Activated CD4-positive, CD25-positive, alpha-beta regulatory T cell (primary cell): ENCODE data around the gene PSG4.
"Not testable (repeated sequence)": the region's sequence is repeated elsewhere in the genome, so short reads cannot be mapped to it uniquely, and the experiment has no call there.

Experiments
- DNase-seq, 4 experiments: peaks; one replicate each; lab custom pipeline; 2025; lab: John Stamatoyannopoulos, UW

PSG4 gene

DNA sequence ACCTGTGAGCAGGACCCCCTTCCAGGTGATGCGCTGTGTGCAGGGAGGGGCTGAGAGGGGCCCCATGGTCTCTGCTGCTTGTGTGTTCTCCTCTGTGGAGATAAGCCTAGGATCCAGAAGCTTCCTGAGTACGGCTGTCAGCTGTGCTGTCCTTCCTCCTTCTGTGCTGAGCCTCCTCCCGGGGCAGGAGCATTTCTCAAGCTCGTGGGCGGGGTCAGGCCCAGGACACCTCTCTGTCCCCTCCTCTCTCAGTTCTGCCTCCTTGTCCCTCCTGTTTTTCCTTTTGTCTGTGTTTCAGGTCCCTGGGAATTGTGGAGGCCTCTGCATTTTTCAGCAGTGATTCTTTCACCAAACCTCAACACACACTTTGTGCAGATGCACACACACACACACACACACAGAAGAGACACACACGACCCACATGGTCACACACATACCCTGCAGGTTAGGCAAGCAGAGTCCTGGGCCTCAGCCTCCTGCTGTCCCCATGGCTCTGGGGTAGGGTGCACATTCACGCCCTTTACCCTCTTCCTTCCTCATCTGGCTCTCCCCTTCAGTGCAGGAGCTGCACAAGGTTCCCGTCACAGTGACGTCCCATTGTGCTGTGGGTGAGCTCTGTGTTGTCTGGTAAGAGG lies at the start of gene PSG4:
PSG4 (minus strand) TSS at position 168 of the 635 bp plus-strand sequence; CDS start at position 66, 102 bp downstream.
- DNase-seq, result not testable (repeated sequence)

- not testable (repeated sequence) for DNase-seq
These were observed 46.0 kb upstream of the PSG4 start for GRCh38 chr19:43251428-43251827.

DNA sequence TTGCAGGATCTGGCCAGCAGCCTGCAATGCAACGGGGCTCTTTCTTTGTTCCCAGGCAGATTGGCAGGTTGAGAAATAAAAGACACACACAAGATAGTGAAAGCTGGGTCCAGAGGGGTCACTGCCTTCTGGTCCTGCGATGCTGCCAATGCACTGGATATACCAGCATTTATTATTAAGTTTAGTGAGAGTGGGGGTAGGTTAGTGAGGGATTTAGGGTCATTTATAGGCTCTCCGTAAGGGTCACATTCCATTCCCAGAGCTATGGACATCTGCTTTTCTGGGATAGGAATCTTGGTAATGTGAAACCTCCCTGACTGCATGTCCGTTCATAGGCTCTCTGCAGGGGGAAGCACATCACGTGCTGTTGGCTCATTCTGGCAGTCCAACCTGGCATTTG lies 44.9 kb upstream of the PSG4 start:
- DNase-seq, result not testable (repeated sequence)

DNA sequence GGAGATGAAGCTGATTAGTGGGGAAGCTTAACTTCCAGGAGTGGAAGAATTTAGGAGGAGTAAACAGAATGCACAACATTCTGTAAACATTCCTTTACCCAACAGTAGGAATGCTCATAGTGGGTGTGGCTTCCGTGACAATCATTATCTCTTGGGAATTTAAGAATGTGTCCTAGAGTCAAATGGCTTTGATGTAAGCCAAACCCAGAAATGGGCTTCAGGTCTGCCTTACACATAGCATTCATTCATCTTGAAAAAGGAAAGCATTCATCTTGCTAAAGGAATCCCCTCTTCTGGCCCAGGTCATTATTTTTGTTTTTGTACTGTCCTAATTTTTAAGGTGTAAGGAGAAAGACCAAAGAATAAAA lies 43.2 kb upstream of the PSG4 start:
- not testable (repeated sequence) for DNase-seq

DNA sequence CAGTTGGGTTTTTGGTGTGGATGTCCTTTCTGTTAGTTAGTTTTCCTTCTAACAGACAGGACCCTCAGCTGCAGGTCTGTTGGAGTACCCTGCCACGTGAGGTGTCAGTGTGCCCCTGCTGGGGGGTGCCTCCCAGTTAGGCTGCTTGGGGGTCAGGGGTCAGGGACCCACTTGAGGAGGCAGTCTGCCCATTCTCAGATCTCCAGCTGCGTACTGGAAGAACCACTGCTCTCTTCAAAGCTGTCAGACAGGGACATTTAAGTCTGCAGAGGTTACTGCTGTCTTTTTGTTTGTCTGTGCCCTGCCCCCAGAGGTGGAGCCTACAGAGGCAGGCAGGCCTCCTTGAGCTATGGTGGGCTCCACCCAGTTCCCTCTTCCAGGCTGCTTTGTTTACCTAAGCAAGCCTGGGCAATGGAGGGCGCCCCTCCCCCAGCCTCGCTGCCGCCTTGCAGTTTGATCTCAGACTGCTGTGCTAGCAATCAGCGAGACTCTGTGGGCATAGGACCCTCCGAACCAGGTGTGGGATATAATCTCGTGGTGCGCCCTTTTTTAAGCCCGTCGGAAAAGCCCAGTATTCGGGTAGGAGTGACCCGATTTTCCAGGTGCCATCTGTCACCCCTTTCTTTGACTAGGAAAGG lies 41.9 kb upstream of the PSG4 start:
- not testable (repeated sequence) for DNase-seq

DNA sequence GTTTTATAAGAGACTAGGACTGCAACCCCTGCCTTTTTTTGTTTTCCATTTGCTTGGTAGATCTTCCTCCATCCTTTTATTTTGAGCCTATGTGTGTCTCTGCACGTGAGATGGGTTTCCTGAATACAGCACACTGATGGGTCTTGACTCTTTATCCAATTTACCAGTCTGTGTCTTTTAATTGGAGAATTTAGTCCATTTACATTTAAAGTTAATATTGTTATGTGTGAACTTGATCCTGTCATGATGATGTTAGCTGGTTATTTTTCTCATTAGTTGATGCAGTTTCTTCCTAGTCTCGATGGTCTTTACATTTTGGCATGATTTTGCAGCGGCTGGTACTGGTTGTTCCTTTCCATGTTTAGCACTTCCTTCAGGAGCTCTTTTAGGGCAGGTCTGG lies 40.4 kb upstream of the PSG4 start:
- not testable (repeated sequence) for DNase-seq

GRCh38 chr19:43242211-43242610 lies 36.8 kb upstream of the PSG4 start:
- not testable (repeated sequence) for DNase-seq

DNA sequence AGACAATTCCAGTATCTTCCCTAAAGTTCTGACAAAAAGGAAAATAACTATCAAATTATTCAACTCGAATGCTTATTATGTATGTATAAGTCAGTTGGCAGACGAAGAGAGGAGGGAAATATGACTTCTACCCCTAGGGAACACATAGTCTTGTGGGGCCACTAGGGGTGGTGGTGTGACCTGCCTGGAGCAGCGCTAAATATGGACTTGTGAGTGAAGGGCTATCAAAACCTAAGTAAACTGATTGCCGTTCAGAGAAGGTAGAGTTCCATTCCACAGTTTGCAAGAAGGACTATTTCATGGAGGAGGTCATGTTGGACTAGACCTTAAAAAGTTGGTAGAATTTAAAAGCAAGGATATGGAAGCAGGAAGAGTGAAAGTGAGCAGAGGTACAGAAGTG lies 32.8 kb upstream of the PSG4 start:
- DNase-seq, result not testable (repeated sequence)

GRCh38 chr19:43235686-43236085 lies 30.2 kb upstream of the PSG4 start:
- not testable (repeated sequence) for DNase-seq

DNA sequence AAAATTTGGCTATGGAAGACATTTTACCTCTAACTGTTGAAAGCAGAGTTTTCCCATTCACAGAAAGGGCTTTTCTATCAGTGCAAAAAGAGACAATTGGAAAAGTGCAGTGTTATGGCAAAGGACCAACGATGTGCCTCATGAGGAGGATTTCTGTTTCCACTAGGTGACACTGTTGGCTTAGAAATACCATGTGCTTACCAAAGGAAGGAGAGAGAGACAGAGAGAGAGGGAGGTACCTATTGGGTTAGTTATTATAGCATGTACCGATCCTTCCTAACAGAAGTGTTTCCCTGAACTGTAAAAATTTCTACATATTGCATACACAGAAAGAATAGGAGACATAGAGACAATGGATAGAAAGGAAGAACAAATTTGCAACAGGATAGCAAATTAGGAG lies 23.9 kb upstream of the PSG4 start:
- no peak for DNase-seq

DNA sequence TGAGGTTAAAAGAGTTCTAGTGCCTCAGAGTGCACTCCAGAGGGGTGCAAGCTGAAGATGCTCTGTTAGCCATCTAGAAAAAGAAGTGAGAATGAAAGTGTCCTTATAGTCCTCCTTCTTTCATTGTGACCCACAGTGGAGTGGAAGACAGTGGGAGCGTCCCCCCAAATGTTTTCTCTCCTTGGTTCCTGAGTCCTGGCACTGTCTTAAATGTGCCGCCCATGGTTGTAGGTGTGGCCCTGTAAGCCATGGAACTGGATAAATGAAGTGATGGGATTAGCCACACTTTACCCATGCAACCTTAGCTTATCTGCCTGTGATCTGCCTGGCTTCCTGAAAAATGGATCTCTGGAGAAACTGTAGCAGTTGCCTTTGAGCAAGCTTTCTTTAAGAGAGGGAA lies 23.3 kb upstream of the PSG4 start:
- DNase-seq, result not testable (repeated sequence)

DNA sequence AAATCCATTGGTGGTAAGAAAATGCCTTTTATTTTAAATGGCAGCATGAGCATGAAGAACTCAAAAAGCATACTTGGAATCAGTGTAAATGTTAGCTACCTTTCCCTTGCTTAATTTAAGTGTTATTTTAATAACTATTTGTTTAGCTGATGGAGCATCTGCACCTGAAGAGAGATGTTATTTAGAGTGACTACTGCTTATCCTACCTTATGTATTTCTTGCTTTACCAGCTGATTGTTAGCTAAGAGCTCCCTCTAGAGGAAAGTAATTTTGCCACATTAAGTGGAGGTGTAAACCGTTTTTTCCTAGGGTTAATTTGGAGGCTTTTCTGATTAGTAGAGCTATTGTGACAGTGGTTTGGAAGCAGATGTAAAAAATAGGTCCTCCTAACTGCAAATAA lies 21.5 kb upstream of the PSG4 start:
- DNase-seq, result not testable (repeated sequence)

DNA sequence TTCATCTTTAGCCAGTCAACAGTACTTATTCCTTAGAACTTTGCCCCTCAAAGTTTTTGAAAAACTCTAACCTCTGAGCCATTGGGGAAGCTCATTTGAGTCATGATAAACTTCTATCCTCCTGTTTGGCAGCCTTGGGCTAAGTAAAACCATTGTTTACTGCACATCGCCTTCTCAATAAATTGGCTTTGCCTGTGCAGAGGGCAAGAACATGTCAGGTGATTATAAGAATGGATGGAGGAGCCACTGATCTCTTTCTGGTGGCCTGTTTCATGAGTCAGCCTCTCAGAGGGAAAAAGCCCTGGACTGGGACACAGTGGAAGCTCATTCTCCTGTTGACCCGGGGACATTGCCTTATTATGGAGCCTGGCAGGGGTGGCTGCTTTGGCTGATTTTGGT lies 19.4 kb upstream of the PSG4 start:
- no peak for DNase-seq

- DNase-seq, result not testable (repeated sequence)
These were observed 18.9 kb upstream of the PSG4 start for GRCh38 chr19:43224201-43224854.

DNA sequence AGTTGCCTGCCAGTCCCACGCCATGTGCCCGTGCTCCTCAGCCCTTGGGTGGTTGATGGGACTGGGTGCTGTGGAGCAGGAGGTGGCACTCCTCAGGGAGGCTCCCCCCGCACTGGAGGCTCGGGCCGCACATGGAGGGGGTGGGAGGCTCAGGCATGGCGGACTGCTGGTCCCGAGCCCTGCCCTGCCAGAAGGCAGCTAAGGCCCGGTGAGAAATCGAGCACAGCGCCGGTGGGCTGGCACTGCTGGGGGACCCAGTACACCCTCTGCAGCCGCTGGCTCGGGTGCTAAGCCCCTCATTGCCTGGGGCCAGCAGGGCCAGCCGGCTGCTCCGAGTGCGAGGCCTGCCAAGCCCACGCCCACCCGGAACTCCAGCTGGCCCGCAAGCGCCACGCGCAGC lies 16.5 kb upstream of the PSG4 start:
- not testable (repeated sequence) for DNase-seq

- DNase-seq, result not testable (repeated sequence)
These were observed 13.7 kb upstream of the PSG4 start for GRCh38 chr19:43219136-43219535.

DNA sequence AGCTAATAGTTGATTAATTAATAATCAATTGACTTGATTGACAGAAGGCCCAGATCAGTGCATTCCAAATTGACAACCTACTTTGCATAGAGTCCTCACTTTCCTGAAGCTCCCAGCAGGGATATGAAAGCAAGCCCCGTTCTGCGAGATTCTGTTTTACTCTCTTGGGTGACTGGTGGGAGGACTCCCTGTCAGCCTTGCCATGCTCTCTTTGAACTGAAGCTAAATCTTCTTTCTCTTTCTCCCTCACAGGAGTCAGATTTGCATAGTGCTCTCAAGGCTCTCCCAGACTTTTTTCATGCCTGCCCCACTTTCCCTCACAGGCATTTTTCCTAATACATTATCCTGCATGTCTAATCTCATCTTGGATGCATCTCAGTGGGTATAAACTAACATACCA lies 10.4 kb upstream of the PSG4 start:
- DNase-seq, result not testable (repeated sequence)

DNA sequence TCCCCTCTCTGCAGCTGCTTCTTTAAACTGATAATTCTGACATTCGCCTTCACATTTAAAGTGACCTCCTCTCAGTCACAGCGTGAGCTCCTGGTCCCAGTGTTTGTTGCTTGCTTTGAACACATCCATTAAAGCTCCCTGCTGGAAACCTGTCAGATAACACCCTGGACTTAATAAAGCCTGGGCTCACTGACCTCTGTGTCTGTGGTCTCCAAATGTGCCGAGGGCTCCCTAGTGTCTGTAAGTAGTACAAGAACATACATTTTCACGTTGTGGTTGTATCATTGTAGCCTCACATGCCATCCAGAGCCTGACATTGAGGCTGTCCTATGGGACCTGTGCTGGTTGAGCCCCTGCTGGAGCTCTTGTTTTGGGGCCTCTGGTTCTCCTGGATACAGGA lies 2.6 kb upstream of the PSG4 start:
- no peak for DNase-seq

DNA sequence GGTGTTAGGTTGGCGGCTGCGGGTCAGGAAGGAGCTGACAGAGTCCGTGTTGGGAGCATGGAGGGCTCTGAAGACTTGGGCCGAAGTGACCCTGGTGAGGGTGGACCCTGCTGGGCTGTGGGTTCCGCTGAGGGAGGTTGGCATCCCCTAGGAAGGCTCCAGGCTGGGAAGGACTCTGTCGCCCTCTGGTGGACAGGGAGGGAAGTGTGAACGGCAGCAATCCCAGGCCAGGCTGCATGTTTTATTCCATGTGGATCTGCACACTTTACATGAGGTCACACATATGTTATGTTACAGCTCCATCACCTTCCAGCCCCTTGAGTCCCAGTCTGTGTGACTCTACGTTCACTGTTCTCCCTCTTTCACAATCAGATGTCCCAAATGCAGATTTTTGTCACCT lies 1.7 kb upstream of the PSG4 start:
- DNase-seq, result not testable (repeated sequence)

DNA sequence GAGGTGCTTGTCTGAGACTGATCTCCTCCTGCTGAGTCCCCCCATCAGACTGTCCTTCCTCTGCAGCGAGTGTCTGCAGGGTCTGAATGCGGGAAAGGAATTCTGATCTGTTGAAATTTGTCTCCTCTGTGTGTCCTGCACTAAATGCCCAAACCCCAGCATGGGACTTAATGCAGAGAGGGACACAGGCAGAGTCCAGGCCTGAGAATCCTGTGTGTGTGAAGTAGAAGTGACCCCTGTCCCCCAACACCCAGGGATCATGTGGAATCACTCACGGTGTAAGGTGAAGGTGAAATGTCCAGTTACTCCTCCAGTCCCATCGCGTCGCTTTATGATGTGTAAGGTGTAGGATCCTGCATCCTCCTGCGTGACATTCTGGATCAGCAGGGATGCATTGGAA lies 1.8 kb downstream of the PSG4 start:
- DNase-seq, result not testable (repeated sequence)

DNA sequence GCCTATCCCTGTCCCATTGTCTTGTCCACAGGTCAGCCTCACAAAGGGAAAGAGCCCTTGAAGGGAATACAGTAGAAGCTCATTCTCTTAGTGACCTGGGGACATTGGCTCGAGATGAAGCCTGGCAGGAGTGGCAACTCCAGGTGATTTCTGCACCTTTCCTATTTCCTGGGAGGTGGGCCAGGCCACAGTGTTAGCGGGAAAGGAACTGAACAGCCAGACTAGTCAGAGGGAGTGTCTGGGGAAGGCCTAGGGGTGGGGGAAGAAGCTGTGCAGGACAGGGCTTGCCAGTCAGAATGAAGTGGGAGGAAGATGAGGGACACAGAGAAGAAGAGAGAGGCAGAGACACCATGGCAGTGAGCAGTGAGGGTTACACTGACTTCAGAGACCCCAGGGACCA lies 3.5 kb downstream of the PSG4 start:
- not testable (repeated sequence) for DNase-seq

GRCh38 chr19:43201337-43201801 lies 4.1 kb downstream of the PSG4 start:
- not testable (repeated sequence) for DNase-seq
